Lower leg skin (tissue), 3 donors: ENCODE data around the gene MAGEB6B.

Source experiments
- POLR2A ChIP-seq, 2 donors: fragments of 450-650 bp; IDR thresholded peaks; one replicate each; pipeline ENCODE4 v1.6.1; 2016 to 2017; ENCODE audit warnings: antibody characterized with exemption in 2 of 2, mild to moderate bottlenecking in 1 of 2, moderate library complexity in 1 of 2
- TF ChIP-seq, protein P1 (sequence below), 3 donors: fragments of 450-650 bp; IDR thresholded peaks; one replicate each; pipeline ENCODE4 v1.5.1; 2016; ENCODE audit warnings: antibody characterized with exemption in 3 of 3, mild to moderate bottlenecking in 3 of 3, moderate library complexity in 2 of 3

DNA sequence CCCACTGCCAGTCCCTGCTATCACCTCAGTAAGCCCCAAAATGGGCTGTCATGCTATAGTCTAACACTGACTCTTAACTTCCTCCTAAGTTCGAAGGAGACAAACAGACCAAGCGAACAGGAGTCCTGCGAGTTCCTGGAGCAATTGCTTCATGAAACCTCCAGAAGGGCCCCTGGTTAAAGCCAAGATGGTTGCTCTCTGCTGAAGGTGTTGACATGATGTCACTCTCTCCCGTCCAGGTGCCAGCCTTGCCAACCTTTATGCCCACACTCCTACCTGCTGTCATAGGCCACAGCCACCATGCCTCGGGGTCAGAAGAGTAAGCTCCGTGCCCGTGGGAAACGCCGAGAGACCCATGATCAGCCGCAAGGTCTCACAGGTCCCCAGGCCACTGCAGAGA lies at the start of gene MAGEB6B:
- TF ChIP-seq, protein P1, sequence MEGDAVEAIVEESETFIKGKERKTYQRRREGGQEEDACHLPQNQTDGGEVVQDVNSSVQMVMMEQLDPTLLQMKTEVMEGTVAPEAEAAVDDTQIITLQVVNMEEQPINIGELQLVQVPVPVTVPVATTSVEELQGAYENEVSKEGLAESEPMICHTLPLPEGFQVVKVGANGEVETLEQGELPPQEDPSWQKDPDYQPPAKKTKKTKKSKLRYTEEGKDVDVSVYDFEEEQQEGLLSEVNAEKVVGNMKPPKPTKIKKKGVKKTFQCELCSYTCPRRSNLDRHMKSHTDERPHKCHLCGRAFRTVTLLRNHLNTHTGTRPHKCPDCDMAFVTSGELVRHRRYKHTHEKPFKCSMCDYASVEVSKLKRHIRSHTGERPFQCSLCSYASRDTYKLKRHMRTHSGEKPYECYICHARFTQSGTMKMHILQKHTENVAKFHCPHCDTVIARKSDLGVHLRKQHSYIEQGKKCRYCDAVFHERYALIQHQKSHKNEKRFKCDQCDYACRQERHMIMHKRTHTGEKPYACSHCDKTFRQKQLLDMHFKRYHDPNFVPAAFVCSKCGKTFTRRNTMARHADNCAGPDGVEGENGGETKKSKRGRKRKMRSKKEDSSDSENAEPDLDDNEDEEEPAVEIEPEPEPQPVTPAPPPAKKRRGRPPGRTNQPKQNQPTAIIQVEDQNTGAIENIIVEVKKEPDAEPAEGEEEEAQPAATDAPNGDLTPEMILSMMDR (IDR thresholded peaks at IDR 0.05), result no peak
- no peak for TF ChIP-seq POLR2A (IDR thresholded peaks at IDR 0.05)
